Measurements from ENCODE around the gene CWC22.

Gene CWC22

DNA sequence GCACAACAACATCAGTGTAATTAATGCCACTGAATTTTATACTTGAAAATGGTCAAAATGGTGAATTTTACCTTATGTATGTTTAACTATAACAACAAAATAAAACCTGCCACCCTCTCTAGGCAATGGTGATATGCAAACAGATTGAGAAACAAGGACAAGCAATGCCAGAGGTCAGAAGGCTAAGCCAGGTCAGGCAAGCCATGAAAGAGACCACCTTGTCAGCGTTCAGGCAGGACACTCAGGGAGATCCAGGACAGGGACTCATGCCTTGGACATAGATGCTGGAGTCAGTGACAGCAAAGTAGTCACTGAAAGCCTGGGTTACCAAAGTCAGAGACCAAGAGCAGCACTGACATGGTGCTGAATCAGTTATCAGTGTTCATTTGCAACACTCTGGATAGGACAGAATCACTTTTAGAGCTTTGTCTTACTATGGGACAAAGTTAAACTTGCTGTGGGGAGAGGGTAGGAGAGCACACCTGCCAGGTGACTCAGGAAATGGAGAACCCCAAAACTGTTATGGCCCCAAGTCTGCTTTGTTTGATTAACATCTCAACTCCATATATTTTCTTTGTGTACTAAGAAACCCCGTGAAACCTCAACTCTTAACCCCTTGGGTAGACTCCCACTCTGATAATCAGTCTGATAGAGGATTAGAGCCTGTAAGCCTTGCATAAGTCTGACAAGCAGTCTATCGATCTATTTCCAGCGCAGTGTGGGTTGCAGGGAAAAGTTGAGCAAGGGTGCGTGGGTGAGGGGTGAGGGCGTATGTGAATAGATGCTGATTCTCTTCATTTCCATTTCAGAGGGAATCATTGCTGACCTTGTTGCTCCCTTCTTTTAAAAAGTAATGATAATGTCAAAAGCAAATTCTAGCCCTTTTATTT is 97.0 kb downstream of the CWC22 start:
- in situ Hi-C loops (cut with MboI; ENCODE audit: low sequenced_read_pairs), result no loop called here

DNA sequence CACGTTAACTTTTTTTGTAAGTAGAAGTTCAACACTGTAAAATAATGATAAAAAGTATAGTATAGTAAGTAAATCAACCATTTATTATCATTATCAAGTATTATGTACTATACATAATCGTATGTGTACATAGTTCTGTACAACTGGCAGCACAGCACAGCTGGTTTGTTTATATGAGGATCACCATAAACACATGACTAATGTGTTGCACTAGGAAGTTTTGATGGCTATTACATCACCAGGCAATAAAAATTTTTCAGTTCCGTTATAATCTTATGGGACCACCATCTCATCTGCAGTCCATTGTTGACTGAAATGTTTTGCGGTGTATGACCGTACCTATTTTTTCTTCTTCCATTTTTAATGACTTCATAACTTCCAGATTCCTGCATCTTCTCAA is 106.4 kb downstream of the CWC22 start:
- in situ Hi-C loops (cut with MboI; ENCODE audit: low sequenced_read_pairs), result no loop called here

DNA sequence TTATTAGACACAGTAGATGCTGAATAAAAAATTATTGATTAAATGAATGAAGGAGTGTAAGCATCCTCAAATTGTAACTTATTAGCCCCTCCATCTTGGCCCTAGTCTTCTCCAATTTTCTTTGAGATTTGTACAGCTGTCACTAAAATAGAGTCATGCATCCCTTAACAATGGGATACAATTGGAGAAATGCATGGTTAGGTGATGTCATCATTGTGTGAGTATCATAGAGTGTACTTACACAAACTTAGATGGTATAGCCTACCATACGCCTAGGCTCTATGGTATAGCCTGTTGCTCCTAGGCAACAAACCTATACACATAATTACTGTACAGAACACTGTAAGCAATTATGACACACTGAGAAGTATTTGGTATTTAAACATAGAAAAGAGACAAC is 107.4 kb downstream of the CWC22 start:
- in situ Hi-C loops (cut with MboI; ENCODE audit: low sequenced_read_pairs), result no loop called here

DNA sequence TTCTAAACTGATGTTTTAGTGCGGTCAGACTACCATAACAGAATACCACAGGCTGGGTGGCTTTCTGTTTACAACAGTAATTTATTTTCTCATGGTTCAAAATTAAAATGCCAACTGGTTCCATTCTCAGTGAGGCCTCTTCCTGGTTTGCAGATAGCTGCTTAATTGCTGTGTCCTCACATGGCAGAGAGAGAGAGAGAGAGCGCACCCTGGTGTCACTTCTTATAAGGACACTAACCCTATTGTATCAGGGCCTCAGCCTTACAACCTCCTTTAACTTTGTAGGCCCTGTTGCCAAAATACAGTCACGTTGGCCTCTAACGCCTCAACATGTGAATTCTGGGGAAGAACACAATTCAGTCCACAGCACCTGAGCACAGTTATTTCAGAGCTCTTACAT is 108.2 kb downstream of the CWC22 start:
- in situ Hi-C loops (cut with MboI; ENCODE audit: low sequenced_read_pairs), result no loop called here
